ENCODE data around the gene PKP3. TPM values are rescaled to one million over a fixed set of nuclear protein-coding genes. Genes with fewer than 3 reads are reported as not detected.
A peak's percentile ranks its signal among the peaks of the same experiment; 100 is the strongest.
"Not testable (repeated sequence)": the region's sequence is repeated elsewhere in the genome, so short reads cannot be mapped to it uniquely, and the experiment has no call there.

The PKP3 gene
- 0.09 TPM for polyA plus RNA-seq (2012; ENCODE audit: low read depth, missing spikeins)

GRCh38 chr11:394034-394857, at the start of gene PKP3:
Gene PKP3 (plus strand): TSS chr11:394209. CDS start chr11:394293, 84 bp downstream.
- TF ChIP-seq SPI1 (IDR thresholded peaks at IDR 0.05; ENCODE audit: low read depth, low read length) (no peak), POU2F2 (IDR thresholded peaks at IDR 0.05; ENCODE audit: low read depth, low read length) (no peak), POLR2A (IDR thresholded peaks at IDR 0.05; ENCODE audit: low read depth, low read length) (no peak), TAF1 (IDR thresholded peaks at IDR 0.05; ENCODE audit: low read depth, low read length) (no peak), PAX5 (IDR thresholded peaks at IDR 0.05; ENCODE audit: insufficient read depth, low read length, severe bottlenecking) (no peak), POLR2AphosphoS5 (IDR thresholded peaks at IDR 0.05; ENCODE audit: low read depth, low read length) (no peak)
- FAIRE-seq (no peak), DNase-seq (ENCODE audit: insufficient read length, low spot score) (no peak)

- FAIRE-seq: no peak
Measured at GRCh38 chr11:344836-345578, 49.0 kb upstream of the PKP3 start.

GRCh38 chr11:346529-346928, 47.5 kb upstream of the PKP3 start:
- TF ChIP-seq PAX5 (IDR thresholded peaks at IDR 0.05; ENCODE audit: insufficient read depth, low read length, severe bottlenecking) (no peak), TAF1 (IDR thresholded peaks at IDR 0.05; ENCODE audit: low read depth, low read length) (no peak), POU2F2 (IDR thresholded peaks at IDR 0.05; ENCODE audit: low read depth, low read length) (no peak), SPI1 (IDR thresholded peaks at IDR 0.05; ENCODE audit: low read depth, low read length) (no peak), POLR2A (IDR thresholded peaks at IDR 0.05; ENCODE audit: low read depth, low read length) (no peak), POLR2AphosphoS5 (IDR thresholded peaks at IDR 0.05; ENCODE audit: low read depth, low read length) (no peak)
- no peak for FAIRE-seq

More at GRCh38 chr11:344836-345578, 49.0 kb upstream of the PKP3 start:
- DNase-seq (ENCODE audit: insufficient read length, low spot score): no peak
- TF ChIP-seq TAF1 (IDR thresholded peaks at IDR 0.05; ENCODE audit: low read depth, low read length): no peak
- TF ChIP-seq SPI1 (IDR thresholded peaks at IDR 0.05; ENCODE audit: low read depth, low read length): no peak
- TF ChIP-seq POU2F2 (IDR thresholded peaks at IDR 0.05; ENCODE audit: low read depth, low read length): no peak
- TF ChIP-seq POLR2AphosphoS5 (IDR thresholded peaks at IDR 0.05; ENCODE audit: low read depth, low read length): no peak

GRCh38 chr11:349270-349954, 44.6 kb upstream of the PKP3 start:
- FAIRE-seq: peak; percentile 99
- not testable (repeated sequence) for DNase-seq (ENCODE audit: insufficient read length, low spot score)

More at GRCh38 chr11:346529-346928, 47.5 kb upstream of the PKP3 start:
- no peak for DNase-seq (ENCODE audit: insufficient read length, low spot score)

GRCh38 chr11:350033-350722, 43.8 kb upstream of the PKP3 start:
- not testable (repeated sequence) for FAIRE-seq; DNase-seq (ENCODE audit: insufficient read length, low spot score)

GRCh38 chr11:350723-351255, 43.2 kb upstream of the PKP3 start:
- TF ChIP-seq TAF1 (IDR thresholded peaks at IDR 0.05; ENCODE audit: low read depth, low read length) (no peak), POLR2AphosphoS5 (IDR thresholded peaks at IDR 0.05; ENCODE audit: low read depth, low read length) (no peak), PAX5 (IDR thresholded peaks at IDR 0.05; ENCODE audit: insufficient read depth, low read length, severe bottlenecking) (no peak), POLR2A (IDR thresholded peaks at IDR 0.05; ENCODE audit: low read depth, low read length) (no peak), POU2F2 (IDR thresholded peaks at IDR 0.05; ENCODE audit: low read depth, low read length) (no peak), SPI1 (IDR thresholded peaks at IDR 0.05; ENCODE audit: low read depth, low read length) (0 out of 2 replicates have a peak, but pooled peaks have one; percentile 23)
- DNase-seq (ENCODE audit: insufficient read length, low spot score) (no peak), FAIRE-seq (peak; percentile 76)

- FAIRE-seq (no peak), DNase-seq (ENCODE audit: insufficient read length, low spot score) (no peak)
- TF ChIP-seq POLR2A (IDR thresholded peaks at IDR 0.05; ENCODE audit: low read depth, low read length) (no peak), TAF1 (IDR thresholded peaks at IDR 0.05; ENCODE audit: low read depth, low read length) (no peak), POLR2AphosphoS5 (IDR thresholded peaks at IDR 0.05; ENCODE audit: low read depth, low read length) (no peak), SPI1 (IDR thresholded peaks at IDR 0.05; ENCODE audit: low read depth, low read length) (no peak), POU2F2 (IDR thresholded peaks at IDR 0.05; ENCODE audit: low read depth, low read length) (no peak), PAX5 (IDR thresholded peaks at IDR 0.05; ENCODE audit: insufficient read depth, low read length, severe bottlenecking) (no peak)
Measured at GRCh38 chr11:351411-351810, 42.6 kb upstream of the PKP3 start.

GRCh38 chr11:352456-353031, 41.5 kb upstream of the PKP3 start:
- FAIRE-seq (no peak), DNase-seq (ENCODE audit: insufficient read length, low spot score) (no peak)
- TF ChIP-seq SPI1 (IDR thresholded peaks at IDR 0.05; ENCODE audit: low read depth, low read length): no peak
- no peak for TF ChIP-seq POLR2A (IDR thresholded peaks at IDR 0.05; ENCODE audit: low read depth, low read length)
- no peak for TF ChIP-seq POU2F2 (IDR thresholded peaks at IDR 0.05; ENCODE audit: low read depth, low read length)
- TF ChIP-seq POLR2AphosphoS5 (IDR thresholded peaks at IDR 0.05; ENCODE audit: low read depth, low read length): no peak
- no peak for TF ChIP-seq TAF1 (IDR thresholded peaks at IDR 0.05; ENCODE audit: low read depth, low read length)
- TF ChIP-seq PAX5 (IDR thresholded peaks at IDR 0.05; ENCODE audit: insufficient read depth, low read length, severe bottlenecking): no peak
